GM23248 (cell line): Measurements from ENCODE around the gene CAB39. TPM values are rescaled to one million over a fixed set of nuclear protein-coding genes. Genes with fewer than 3 reads are reported as not detected.
A peak's percentile ranks its signal among the peaks of the same experiment; 100 is the strongest.

Experiments used
- DNase-seq: peaks from one replicate; pipeline ENCODE4 v3.0.0-alpha.2; 2015
- H2AFZ ChIP-seq: fragments of 200-600 bp; sonication (generic); 2 replicates; pipeline ENCODE4 v1.6.1; 2016; ENCODE audit warnings: antibody characterized with exemption
- H3F3A ChIP-seq: fragments of 200-600 bp; sonication (generic); 2 replicates; pipeline ENCODE4 v1.6.1; 2016; ENCODE audit warnings: mild to moderate bottlenecking, antibody characterized with exemption, mixed run types; ENCODE audit not compliant: insufficient read depth
- H3K27ac ChIP-seq: fragments of 200-600 bp; sonication (generic); 2 replicates; pipeline ENCODE4 v1.5.1; 2016; ENCODE audit warnings: mild to moderate bottlenecking
- H3K27me3 ChIP-seq: fragments of 200-600 bp; sonication (generic); replicated peaks from 2 replicates; pipeline ENCODE4 v1.6.1; 2016; ENCODE audit warnings: mild to moderate bottlenecking; ENCODE audit not compliant: insufficient read depth
- H3K36me3 ChIP-seq: fragments of 200-600 bp; sonication (generic); 2 replicates; pipeline ENCODE4 v1.6.1; 2016; ENCODE audit warnings: low read depth, mild to moderate bottlenecking
- H3K4me1 ChIP-seq: fragments of 200-600 bp; sonication (generic); 2 replicates; pipeline ENCODE4 v1.6.1; 2016; ENCODE audit warnings: mild to moderate bottlenecking; ENCODE audit not compliant: insufficient read depth
- H3K4me2 ChIP-seq: fragments of 200-600 bp; sonication (generic); one replicate; pipeline ENCODE4 v1.6.1; 2016; ENCODE audit warnings: mild to moderate bottlenecking; ENCODE audit not compliant: unreplicated experiment
- H3K4me3 ChIP-seq: fragments of 200-600 bp; sonication (generic); 2 replicates; pipeline ENCODE4 v1.5.1; 2016; ENCODE audit warnings: mild to moderate bottlenecking
- H3K79me2 ChIP-seq: fragments of 200-600 bp; sonication (generic); 2 replicates; pipeline ENCODE4 v1.6.1; 2016; ENCODE audit warnings: mild to moderate bottlenecking; ENCODE audit not compliant: insufficient read depth
- H3K9ac ChIP-seq: fragments of 200-600 bp; sonication (generic); 2 replicates; pipeline ENCODE4 v1.6.1; 2016; ENCODE audit warnings: mild to moderate bottlenecking
- H3K9me2 ChIP-seq: fragments of 200-600 bp; sonication (generic); 2 replicates; pipeline ENCODE4 v1.6.1; 2016; ENCODE audit warnings: mixed run types, mild to moderate bottlenecking, moderate library complexity; ENCODE audit not compliant: insufficient read depth
- H3K9me3 ChIP-seq: fragments of 200-600 bp; sonication (generic); one replicate; pipeline ENCODE4 v1.6.1; 2017; ENCODE audit warnings: low read depth
- H4K20me1 ChIP-seq: fragments of 200-600 bp; sonication (generic); 2 replicates; pipeline ENCODE4 v1.6.0; 2016; ENCODE audit not compliant: insufficient read depth
- EZH2 ChIP-seq: fragments of 200-600 bp; sonication (generic); IDR thresholded peaks from 2 replicates; pipeline ENCODE4 v1.6.1; 2018; ENCODE audit warnings: antibody characterized with exemption, mild to moderate bottlenecking; ENCODE audit not compliant: insufficient read depth, poor library complexity, severe bottlenecking
- EZH2phosphoT487 ChIP-seq: fragments of 200-600 bp; sonication (generic); IDR thresholded peaks from 2 replicates; pipeline ENCODE4 v1.6.1; 2018; ENCODE audit warnings: antibody characterized with exemption, moderate library complexity, mild to moderate bottlenecking, low read depth; ENCODE audit not compliant: insufficient read depth
- WGBS, 2 experiments: methylation state at CpG; one replicate each; pipeline ENCODE4 v1.1.6; 2015 to 2017; ENCODE audit warnings: low lambda C conversion rate in 2 of 2, low coverage in 1 of 2; ENCODE audit errors: missing lambda C conversion rate in 2 of 2; 5-methylcytosine and 5-hydroxymethylcytosine counted together
- in situ Hi-C: fragments of 300-500 bp; cut with MboI; formaldehyde crosslinking; loops from 2 replicates; pipeline ENCODE4 v1.15.0; 2020
- polyA plus RNA-seq: library from polyadenylated mRNA; unstranded; fragments of >200 nt; fragmentation: Nextera tagmentation; extraction: Ambion mirVana; gene quantifications from 2 replicates; pipeline ENCODE4 v1.2.1, GENCODE V29; 2016
- total RNA-seq: library from RNA; depleted of rRNA; stranded (reverse); fragments of >200 nt; shearing (Covaris generic); gene quantifications from 2 replicates; pipeline ENCODE4 v1.2.3, GENCODE V29; 2014

The CAB39 gene
- total and polyA plus RNA-seq, 2 experiments from 2014 or later: 22.7 to 52.1 TPM

DNA sequence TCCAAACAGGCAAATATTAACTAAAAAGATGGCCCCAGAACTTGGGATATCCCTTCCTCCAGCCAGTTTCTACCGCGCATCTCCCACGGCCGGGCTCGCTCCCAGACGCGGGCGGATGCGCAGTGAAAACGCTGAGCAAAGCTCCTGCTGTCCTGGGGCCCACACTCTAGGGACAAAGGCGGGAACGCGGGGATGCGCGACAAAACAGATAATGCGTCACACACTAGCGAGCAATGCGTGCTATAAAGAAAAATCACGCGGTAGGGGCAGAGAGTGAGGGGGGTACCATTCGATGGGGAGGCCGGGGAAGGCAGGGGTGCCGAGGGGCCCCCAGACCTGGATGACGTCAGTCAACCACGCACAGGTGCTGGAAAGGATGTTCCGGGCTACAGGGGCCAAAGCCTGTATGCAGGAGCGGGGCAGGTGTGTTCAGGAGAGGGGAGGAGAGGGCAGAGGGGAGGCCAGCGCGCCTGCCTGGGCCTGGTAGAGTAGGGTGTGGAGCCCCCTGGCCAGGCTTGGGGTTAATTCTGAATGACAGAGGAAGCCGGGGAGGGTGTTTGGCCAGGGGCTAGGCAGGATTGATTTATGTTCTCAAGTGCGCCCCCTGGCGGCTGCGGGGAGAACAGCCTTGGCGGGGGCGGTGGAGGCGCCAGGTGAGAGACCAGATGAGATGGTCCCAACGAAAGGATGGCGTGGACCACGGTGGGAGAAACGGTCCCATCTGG is 137.2 kb downstream of the CAB39 start:
- no peak overlapping the region for H3K27ac ChIP-seq
- TF ChIP-seq EZH2: no peak
- no peak for TF ChIP-seq EZH2phosphoT487
- no peak overlapping the region for H3K4me2 ChIP-seq
- H4K20me1 ChIP-seq: no peaks in the 10 kb centered on the region
- no peak overlapping the region for H2AFZ ChIP-seq
- WGBS, 2 experiments: 63 to 64% methylated on average over 33 to 40 of the region's 40 CpGs
- H3F3A ChIP-seq: 0 out of 2 replicates have a peak, but pooled peaks cover 4% of the 10 kb centered on the region
- H3K4me3 ChIP-seq: no peak overlapping the region
- no peaks in the 10 kb centered on the region for H3K9me3 ChIP-seq
- H3K4me1 ChIP-seq: no peaks in the 10 kb centered on the region
- DNase-seq: peak; percentile 30
- H3K36me3 ChIP-seq: no peaks in the 10 kb centered on the region
- in situ Hi-C loops: no loop called here
- H3K79me2 ChIP-seq: no peaks in the 10 kb centered on the region
- H3K9me2 ChIP-seq: no peaks in the 10 kb centered on the region
- no peak overlapping the region for H3K9ac ChIP-seq
- peaks cover 36% of the 10 kb centered on the region for H3K27me3 ChIP-seq

DNA sequence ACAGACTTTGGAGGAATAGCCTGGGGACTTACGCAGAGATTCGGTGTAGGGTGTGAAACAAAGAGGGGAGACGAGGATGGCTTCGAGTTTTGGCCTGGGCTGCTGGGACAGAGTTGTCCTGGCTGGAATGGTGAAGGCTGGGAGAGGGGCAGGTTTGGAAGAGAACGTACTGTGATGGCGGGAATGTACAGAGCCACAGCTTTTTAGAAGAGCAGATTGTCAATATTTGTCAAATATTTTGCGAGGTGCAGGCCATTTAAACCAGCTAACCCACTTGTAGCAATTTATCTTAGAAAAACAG is 137.7 kb downstream of the CAB39 start:
- in situ Hi-C loops: no loop called here
- H3F3A ChIP-seq: 0 out of 2 replicates have a peak, but pooled peaks cover 4% of the 10 kb centered on the region
- no peaks in the 10 kb centered on the region for H3K4me1 ChIP-seq
- H2AFZ ChIP-seq: no peak overlapping the region
- no peaks in the 10 kb centered on the region for H3K79me2 ChIP-seq
- no peaks in the 10 kb centered on the region for H3K9me2 ChIP-seq
- H3K4me2 ChIP-seq: no peak overlapping the region
- H3K4me3 ChIP-seq: no peak overlapping the region
- peaks cover 37% of the 10 kb centered on the region for H3K27me3 ChIP-seq
- no peak for TF ChIP-seq EZH2phosphoT487
- TF ChIP-seq EZH2: no peak
- no peaks in the 10 kb centered on the region for H3K9me3 ChIP-seq
- no peaks in the 10 kb centered on the region for H4K20me1 ChIP-seq
- no peak for DNase-seq
- 41 to 45% methylated on average over 6 to 7 of the region's 7 CpGs for WGBS, 2 experiments
- no peak overlapping the region for H3K9ac ChIP-seq
- no peak overlapping the region for H3K27ac ChIP-seq
- no peaks in the 10 kb centered on the region for H3K36me3 ChIP-seq

DNA sequence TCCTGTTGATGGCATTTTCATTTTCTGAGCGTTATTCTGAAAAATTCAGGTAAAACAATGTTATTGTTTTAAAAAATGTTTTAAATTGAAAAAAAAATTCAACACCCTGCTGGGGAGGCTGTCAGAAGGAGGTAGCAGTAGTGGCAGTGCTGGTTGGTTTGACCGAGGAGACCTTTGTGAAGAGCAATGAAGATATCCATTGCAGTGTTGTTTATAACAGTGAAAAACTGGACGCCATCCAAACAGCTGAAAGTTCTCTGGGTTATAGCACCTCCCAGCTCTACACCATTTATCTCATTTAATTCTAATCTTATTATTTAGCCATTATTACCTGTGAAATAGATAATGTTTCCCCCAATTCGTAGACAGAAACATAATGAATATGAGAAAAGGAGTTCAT is 139.5 kb downstream of the CAB39 start:
- in situ Hi-C loops: no loop called here
- 45 to 53% methylated on average over 4 of the region's 4 CpGs for WGBS, 2 experiments

DNA sequence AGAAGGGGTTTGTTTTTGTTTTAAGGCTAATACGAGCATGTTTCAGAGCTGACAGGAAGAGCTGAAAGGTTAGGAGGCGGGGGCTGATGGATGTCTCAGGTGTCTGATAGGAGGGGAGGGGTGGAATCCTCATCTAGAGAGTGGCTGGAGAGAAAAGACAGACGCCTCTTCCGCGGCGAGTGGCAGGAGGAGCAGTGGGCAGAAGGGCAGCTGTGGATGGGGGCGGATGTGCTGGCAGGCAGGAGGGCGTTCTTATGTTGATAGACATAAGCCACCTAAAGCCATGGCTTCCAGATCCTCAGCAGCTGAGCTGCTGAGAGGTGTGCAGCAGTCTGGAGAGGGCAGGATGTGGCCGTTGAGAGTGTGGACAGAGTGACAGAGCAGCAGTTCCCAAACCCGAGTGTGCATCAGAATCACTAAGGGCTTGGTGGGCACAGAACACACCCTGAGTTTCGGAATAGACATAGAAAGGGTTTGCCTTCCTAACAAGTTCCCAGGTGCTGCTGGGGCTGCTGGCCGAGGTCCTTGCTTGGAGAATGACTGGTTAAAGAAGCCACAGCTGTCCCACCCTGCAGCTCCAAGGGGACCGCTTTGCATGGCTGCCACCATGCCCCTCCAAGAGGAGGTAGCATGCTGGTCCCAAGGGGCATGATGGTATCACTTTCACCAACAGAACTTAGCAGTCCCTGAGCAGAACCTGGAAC is 149.1 kb downstream of the CAB39 start:
- no peaks in the 10 kb centered on the region for H3K9me3 ChIP-seq
- no peaks in the 10 kb centered on the region for H3K36me3 ChIP-seq
- H3K4me1 ChIP-seq: no peaks in the 10 kb centered on the region
- H2AFZ ChIP-seq: no peak overlapping the region
- no peak overlapping the region for H3K9ac ChIP-seq
- peaks cover 67% of the 10 kb centered on the region for H3K27me3 ChIP-seq
- H3K4me2 ChIP-seq: no peak overlapping the region
- TF ChIP-seq EZH2: no peak
- no peaks in the 10 kb centered on the region for H3K9me2 ChIP-seq
- in situ Hi-C loops: no loop called here
- no peaks in the 10 kb centered on the region for H3K79me2 ChIP-seq
- 0 out of 2 replicates have a peak, but pooled peaks cover 3% of the 10 kb centered on the region for H3F3A ChIP-seq
- no peak for DNase-seq
- no peaks in the 10 kb centered on the region for H4K20me1 ChIP-seq
- H3K27ac ChIP-seq: no peak overlapping the region
- WGBS, 2 experiments: 13 to 14% methylated on average over 12 to 13 of the region's 13 CpGs
- H3K4me3 ChIP-seq: no peak overlapping the region

More for the DNA sequence above, 139.5 kb downstream of the CAB39 start:
- Histone ChIP-seq H3K4me1 (no peaks in the 10 kb centered on the region), H3K9me3 (no peaks in the 10 kb centered on the region), H4K20me1 (no peaks in the 10 kb centered on the region), H2AFZ (no peak overlapping the region), H3K36me3 (no peaks in the 10 kb centered on the region), H3K9me2 (no peaks in the 10 kb centered on the region), H3K4me2 (no peak overlapping the region), H3K79me2 (no peaks in the 10 kb centered on the region), H3K27me3 (peaks cover 37% of the 10 kb centered on the region), H3K9ac (no peak overlapping the region), H3K27ac (no peak overlapping the region), H3K4me3 (no peak overlapping the region), H3F3A (0 out of 2 replicates have a peak, but pooled peaks cover 4% of the 10 kb centered on the region)
- DNase-seq: no peak
- TF ChIP-seq EZH2: no peak
- TF ChIP-seq EZH2phosphoT487: no peak
